Measurements from ENCODE around the gene RPUSD1.
"Not testable (repeated sequence)": the region's sequence is repeated elsewhere in the genome, so short reads cannot be mapped to it uniquely, and the experiment has no call there.

Gene RPUSD1

DNA sequence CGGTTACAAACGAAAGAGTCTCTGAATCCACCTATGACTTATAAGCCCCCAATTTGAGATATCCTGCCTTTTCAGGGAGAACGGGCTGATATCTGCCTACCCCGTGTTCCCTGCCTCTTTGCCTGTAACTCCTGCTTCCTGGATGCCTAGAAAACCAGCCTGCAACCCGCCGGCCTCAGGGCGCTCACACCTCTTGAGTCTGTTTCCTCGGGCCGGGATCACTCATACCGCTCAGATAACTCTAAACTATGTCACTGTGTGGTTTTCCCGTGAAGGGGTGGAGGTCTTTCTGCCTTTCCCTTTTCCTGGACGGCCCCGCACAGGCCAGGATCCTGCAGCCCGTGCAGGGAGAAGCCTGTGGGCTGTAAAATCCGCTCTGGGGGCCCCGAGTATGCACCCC, 10.4 kb downstream of the RPUSD1 start:
- no peak overlapping the region for H3K4me3 ChIP-seq (ENCODE audit: low read length)
- TF ChIP-seq, protein P1, sequence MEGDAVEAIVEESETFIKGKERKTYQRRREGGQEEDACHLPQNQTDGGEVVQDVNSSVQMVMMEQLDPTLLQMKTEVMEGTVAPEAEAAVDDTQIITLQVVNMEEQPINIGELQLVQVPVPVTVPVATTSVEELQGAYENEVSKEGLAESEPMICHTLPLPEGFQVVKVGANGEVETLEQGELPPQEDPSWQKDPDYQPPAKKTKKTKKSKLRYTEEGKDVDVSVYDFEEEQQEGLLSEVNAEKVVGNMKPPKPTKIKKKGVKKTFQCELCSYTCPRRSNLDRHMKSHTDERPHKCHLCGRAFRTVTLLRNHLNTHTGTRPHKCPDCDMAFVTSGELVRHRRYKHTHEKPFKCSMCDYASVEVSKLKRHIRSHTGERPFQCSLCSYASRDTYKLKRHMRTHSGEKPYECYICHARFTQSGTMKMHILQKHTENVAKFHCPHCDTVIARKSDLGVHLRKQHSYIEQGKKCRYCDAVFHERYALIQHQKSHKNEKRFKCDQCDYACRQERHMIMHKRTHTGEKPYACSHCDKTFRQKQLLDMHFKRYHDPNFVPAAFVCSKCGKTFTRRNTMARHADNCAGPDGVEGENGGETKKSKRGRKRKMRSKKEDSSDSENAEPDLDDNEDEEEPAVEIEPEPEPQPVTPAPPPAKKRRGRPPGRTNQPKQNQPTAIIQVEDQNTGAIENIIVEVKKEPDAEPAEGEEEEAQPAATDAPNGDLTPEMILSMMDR (conservative IDR thresholded peaks at IDR 0.05; ENCODE audit: low read length), result no peak
- DNase-seq (ENCODE audit: low read depth), result no peak

GRCh38 chr16:776824-777223, 11.4 kb downstream of the RPUSD1 start:
- no peak overlapping the region for H3K4me3 ChIP-seq (ENCODE audit: low read length)
- DNase-seq (ENCODE audit: low read depth), result no peak
- TF ChIP-seq, protein P1 (conservative IDR thresholded peaks at IDR 0.05; ENCODE audit: low read length), result no peak

DNA sequence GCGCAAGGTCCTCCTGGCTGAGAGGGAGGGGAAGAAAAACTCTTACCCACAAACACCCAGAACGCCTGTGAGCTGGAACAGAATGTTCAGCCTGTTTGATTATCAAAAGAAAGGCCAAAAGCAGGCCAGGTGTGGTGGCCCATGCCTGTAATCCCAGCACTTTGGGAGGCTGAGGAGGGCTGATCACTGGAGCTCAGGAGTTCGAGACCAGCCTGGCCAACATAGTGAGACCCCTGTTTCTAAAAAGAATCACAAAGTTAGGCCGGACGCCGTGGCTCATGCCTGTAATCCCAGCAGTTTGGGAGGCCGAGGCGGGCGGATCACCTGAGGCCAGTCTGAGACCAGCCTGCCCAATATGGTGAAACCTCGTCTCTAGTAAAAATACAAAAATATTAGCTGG, 11.9 kb downstream of the RPUSD1 start:
- H3K4me3 ChIP-seq (ENCODE audit: low read length); DNase-seq (ENCODE audit: low read depth): not testable (repeated sequence)

- TF ChIP-seq, protein P1 (conservative IDR thresholded peaks at IDR 0.05; ENCODE audit: low read length), result no peak
- no peak overlapping the region for H3K4me3 ChIP-seq (ENCODE audit: low read length)
- DNase-seq (ENCODE audit: low read depth), result no peak
These were observed 12.9 kb downstream of the RPUSD1 start for GRCh38 chr16:775236-775796.

DNA sequence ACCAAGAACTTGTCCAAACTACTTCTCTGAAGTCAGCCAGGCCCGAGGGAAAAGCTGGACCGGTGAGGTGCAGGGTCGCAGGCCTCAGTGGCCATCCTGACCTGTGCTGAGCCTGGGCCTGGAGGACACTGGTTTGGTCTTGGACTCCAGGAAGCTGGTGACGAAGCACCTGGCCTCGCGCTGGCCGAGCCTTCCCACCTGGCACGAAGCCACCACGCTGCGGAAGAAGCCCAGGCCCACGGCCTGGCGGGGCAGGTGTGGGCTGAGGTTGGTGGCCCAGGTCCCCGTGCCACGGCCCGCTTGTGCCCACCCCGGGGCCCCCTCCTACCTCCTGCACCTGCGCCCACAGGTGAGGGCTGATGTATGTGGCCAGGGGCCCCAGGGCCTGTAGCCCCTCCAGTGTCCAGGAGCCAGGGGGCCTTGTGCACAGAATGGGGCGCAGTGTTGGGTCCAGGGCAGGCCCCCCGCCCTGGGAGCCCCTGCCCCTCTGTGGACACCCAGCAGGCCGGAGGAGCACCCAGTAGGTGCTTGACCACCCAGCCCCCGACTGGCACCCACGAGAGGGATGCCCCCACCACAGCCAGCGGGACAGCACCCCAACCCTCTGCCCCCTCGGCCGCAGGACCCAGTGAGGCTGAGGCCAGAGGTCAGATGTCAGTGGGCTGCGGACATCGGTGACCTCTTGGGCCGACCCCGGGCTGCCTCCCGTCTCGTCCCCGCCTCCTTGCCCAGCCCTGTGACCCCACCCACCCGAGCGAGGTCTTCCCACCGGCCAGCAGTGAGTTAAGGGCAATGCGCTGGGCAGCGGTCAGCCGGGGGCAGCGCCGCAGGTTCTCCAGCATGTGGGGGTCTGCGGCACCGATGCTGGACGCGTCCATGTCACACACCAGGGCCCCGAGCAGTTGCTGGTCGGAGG, 13.8 kb downstream of the RPUSD1 start:
- no peak for DNase-seq (ENCODE audit: low read depth)
- TF ChIP-seq, protein P1 (conservative IDR thresholded peaks at IDR 0.05; ENCODE audit: low read length), result no peak
- H3K4me3 ChIP-seq (ENCODE audit: low read length), result no peak overlapping the region

GRCh38 chr16:772959-773358, 15.2 kb downstream of the RPUSD1 start:
- H3K4me3 ChIP-seq (ENCODE audit: low read length), result no peak overlapping the region
- no peak for DNase-seq (ENCODE audit: low read depth)
- TF ChIP-seq, protein P1 (conservative IDR thresholded peaks at IDR 0.05; ENCODE audit: low read length), result no peak

DNA sequence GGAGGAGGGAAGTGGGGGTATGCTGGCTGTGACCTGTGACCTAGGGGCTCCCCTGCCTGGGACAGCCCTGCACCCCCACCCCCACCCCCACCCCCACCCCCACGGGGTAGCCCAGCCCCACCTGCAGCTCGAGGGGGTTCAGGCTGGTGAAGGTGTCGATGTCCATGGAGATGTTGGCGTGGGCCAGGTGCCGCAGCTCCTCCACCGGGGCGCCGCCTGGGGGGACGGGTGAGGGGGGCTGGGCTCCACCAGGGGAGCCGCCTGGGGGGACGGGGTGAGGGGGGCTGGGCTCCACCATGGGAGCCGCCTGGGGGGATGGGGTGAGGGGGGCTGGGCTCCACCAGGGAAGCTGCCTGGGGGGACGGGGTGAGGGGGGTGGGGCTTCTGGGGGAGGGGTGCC, 17.8 kb downstream of the RPUSD1 start:
- TF ChIP-seq, protein P1 (conservative IDR thresholded peaks at IDR 0.05; ENCODE audit: low read length), result no peak
- H3K4me3 ChIP-seq (ENCODE audit: low read length), result no peak overlapping the region
- DNase-seq (ENCODE audit: low read depth), result no peak
